GM03348 (cell line): ENCODE measurements around the gene TASOR2.

Source experiments
- DNase-seq: peaks from one replicate; pipeline ENCODE4 v3.0.0; 2012; ENCODE audit warnings: low spot score

Gene TASOR2

DNA sequence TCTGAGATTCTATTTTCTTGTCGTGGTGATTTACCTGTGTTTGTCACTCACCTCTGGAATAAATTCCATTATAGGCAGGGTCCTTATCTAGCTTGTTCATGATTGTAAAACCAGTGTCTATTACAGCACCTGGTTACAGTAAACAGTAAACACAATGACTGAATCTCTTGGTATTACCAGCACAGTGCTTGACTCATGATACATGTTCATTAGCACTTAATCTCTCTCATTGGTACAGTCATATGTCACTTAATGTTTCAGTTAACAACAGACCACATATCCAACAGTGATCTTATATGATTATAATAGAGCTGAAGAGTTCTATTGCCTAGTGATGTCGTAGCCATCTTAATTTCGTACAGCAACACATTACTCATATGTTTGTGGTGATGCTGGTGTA, 1.6 kb upstream of the TASOR2 start:
- no peak for DNase-seq

DNA sequence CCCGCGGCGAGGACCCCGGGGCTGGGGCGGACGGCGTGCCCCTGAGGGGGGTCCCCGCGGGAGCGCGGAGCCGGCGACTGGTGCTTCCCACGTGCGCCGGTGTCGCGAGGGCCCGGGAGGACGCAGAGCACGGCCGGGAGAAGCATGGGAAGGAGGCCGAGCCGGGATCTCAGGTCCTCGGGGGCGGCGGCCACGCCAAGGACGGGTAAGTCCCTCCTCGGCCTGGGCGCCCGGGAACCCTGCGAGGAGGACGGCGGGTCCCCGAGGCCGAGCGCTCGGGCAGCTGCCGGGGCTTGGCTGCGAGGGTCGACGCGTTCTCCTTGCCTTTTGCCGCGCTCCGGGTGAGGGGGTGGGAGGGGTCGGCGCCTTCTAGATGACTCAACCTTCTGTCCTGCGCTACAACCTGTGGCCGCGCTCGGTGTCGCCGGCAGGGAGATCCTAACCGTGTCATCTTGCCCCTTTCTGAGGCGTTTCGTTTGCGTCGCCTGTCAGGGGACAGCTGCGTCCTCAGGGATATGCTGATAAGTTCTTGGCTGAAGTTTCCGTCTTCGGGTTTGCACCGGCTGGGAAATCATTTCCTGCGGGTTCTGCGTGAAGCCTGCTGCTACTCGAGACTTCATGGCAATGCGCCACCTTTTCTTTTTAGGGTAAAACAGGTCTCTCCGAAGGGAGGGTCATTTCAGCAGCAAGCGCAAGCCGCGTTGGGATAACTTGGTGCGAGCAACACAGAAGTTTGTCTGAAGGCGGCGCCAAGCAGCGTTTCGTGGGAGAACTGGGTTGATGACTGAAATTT, 529 bp downstream of the TASOR2 start:
- DNase-seq, result peak; percentile 69

DNA sequence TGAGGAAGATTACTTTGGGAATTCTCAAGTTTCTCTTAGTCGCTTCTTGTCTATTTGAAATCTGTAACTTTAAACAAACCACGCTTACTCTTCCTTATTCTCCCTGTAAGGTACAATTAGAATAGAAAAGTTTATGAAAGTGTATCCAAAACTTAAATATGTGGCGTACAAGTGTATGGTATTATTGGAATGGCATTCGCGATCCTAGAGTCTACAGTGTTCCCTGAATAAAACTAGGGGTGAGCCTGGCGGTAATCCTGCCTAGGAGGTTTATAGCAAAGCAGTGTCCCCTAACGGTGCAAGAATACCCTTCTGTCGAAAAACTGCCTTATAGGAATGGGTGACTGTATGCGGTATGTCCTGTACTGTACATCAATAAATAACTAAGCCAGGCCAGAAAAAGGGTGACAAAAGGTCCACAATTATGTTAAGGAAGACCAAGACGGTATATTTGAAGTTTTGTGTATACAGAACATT, 1.2 kb downstream of the TASOR2 start:
- DNase-seq, result peak; percentile 27

DNA sequence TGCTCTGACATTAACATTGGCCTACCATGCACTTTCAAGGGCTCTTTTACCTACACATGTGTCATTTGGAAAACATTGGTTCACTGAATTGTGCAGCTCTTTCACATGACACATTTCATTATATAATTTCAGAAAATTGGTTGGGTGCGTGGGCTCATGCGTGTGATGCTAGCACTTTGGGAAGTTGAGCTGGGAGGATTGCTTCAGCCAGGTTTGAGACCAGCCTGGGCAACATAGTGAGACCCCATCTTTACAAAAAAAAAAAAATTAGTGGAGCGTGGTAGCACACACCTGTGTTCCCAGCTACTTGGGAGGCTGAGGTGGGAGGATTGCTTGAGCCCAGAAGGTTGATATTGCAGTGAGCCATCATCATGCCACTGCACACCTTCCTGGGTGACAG, 3.9 kb downstream of the TASOR2 start:
- no peak for DNase-seq

DNA sequence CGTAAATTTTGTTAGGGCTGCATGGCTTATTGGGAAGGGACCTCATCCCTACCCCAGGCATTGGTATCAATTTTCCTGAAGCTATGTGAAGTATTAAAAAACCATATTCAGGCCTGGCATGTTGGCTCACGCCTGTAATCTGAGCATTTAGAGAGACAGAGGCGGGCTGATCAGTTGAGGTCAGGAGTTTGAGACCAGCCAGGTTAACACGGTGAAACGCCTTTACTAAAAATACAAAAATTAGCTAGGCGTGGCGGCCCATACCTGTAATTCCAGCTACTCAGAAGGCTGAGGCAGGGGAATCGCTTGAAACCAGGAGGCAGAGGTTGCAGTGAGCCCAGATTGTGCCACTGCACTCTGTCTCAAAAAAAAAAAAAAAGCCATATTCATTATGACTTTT, 7.1 kb downstream of the TASOR2 start:
- no peak for DNase-seq

DNA sequence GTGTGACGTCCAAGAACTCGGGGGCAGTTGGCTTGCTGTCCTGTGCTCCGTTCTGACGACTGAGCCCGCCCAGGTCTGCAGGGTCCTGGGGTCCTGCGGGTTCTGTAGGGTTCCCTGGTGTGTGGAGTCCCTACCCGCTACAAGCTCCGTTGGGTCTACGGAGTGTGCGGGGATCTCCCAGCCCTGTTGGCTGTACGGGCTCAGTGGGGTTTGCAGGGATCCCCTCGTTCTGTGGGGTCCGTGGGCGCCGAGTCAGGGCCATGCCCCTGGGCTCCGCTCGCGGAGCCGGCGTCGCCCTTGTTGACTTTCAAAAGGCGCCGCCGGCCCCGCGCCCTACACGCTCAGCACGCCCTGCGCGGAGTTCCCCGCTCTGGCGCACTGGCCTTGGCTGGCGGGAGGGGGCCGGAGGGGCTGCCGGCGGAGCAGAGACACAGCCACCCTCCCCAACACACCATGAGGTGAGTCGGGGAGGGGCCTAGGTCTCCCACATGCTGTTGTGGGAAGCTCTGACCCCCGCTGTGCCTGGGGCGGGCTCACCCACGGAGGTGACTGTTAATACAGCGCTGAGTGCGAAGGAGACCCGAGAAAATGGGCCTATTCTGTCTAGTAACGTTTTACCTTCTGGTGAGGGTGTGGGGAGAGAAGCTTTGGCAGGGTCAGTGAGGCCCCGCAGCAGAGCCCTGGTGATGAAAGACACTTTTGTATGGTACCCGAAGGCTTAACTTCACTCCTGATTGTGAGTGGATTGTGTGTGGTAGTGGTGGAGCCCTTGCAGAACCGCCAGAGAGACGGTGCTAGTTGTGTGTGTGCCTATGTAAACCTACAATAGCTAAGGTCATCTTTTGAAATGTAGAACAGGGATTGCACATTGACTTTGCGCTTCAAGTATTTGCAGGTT, 8.1 kb downstream of the TASOR2 start:
- DNase-seq, result peak; percentile 30

DNA sequence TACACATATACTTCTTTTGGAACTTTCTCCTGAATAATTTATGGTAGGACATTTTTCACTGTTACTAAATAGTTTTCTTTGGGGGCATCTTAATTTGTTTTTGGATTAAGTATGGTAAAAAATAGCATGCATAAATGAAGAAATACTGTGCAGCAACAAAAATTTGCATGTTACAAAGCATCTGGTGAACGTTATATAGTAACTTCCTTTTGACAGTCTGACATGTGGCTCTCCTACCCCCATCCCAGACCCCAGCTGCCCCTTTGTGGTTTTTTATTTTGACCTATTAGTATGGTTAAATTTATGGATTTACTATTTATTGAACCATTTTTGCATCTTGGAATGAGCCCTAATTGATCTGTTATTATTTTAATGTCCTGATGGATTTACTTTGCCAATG, 9.9 kb downstream of the TASOR2 start:
- no peak for DNase-seq

DNA sequence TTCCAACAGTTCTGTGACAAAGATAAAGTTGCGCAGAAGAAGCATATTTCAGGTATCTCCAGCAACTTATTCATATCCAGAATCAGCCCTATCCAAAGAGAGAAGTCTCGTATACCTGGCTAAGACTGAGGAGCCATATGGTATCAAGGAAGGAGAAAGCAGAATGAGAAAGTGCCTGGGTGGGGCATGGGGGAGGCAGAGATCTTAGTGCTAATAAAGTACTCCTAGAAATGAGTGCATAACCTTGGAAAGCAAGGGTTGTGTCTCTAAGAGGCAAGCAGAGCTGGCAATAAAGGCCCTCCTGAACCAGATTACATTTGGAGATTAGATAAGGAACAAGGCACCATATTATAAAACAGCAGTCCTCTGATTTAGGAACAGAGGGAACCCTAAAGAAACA, 12.7 kb downstream of the TASOR2 start:
- no peak for DNase-seq

DNA sequence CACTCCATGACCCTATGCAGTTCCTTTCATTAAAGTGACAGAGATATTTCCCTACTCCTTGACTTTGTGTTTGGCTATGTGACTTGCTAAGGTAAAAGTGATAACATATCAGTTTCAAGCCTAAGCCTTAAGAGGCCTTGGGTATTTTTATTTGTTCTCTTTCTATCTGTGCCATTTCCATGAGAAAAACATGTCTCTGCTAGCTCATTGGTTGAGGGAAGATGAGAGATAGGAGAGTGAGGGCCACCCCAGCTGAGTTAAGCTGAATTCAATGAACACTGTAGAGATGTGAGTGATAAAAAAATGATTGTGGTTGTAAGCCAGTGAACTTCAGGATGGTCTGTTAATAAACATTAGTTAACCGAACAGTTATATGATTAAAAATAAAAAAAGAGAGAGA, 13.4 kb downstream of the TASOR2 start:
- no peak for DNase-seq

DNA sequence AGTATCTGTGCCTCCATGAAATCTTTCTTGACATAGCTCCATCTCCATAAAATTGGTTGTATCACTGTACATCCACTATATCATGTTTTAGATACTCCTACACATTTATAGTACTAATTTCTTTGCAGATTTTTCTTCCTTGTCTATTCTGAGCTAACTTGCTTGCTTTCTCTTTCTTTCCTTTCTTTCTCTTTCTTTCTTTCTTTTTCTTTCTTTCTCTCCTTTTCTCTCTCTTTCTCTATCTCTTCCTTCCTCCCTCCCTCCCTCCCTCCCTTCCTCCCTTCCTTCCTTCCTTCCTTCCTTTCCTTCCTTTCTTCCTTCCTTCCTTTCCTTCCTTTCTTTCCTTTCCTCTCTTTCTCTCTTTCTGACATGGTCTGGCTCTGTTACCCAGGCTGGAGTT, 23.7 kb downstream of the TASOR2 start:
- no peak for DNase-seq

DNA sequence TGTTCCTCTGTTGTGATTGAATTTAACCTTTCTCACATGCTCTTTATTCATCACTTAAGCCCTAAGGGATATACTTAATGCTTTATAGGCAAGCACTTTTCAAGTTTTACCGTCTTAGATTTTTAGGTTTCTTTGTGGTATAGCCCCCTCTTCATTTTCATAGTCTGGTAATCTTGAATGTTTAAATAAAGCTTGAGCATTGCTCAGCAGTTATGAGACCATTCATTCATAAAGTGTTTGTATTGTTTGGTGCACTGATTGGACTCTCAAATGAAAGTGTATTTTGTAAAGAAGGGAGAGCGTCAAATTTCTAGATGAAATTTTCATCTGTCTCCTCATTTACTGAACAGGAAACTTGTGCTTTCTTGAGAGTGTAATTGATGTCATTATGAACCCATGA, 25.2 kb downstream of the TASOR2 start:
- no peak for DNase-seq

DNA sequence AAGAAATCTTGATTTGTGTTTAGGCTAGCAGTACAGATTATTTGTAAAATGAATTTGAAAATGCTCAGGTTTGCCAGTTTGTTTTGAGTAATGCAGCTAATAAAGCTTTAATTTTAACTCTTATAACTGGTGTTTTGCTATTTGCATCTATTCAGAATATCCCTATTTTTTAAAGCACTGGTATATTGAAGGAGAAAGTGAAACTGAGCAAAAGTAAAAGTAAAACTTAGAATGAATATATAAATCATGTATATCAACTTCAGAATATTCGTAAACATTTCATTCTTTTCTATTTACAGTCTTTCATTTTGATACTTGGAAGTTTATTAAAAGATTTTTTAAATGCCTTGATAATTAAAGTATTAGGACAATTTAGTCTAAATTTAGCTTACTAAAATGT, 26.2 kb downstream of the TASOR2 start:
- no peak for DNase-seq

DNA sequence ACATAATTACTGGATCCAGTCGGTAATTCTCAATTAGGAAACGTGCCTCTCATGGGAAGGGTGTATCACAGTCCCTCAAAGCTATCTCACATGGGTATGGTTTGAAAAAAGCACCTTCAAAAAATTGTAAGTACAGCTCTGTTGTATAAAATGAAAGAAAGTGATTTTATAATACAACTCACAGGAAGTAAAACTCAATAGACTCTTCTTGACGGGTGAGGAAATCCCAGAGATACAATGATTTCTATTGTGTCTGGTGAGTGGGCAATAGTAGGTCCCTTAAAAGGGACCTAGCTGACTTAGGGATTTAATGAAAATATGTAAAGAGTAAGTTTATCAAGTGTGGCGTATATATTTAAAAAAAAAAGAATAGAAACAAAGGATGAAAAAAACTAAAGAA, 27.0 kb downstream of the TASOR2 start:
- no peak for DNase-seq

DNA sequence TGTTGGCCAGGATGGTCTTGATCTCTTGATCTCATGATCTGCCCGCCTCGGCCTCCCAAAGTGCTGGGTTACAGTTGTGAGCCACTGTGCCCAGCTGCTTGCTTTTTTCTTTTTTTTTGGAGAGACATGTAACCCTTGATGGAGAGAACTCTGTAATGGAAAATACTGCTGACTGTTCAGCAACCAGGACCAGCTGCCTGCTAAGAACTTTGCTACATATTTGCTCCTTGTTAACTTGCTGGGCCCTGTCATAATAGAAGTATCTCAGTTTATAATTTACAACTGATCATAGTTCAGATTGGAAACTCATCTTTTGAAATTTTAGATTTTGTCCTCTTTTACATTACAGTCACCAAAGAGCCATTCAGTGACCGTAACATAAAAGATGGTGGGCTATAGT, 34.9 kb downstream of the TASOR2 start:
- DNase-seq, result no peak

DNA sequence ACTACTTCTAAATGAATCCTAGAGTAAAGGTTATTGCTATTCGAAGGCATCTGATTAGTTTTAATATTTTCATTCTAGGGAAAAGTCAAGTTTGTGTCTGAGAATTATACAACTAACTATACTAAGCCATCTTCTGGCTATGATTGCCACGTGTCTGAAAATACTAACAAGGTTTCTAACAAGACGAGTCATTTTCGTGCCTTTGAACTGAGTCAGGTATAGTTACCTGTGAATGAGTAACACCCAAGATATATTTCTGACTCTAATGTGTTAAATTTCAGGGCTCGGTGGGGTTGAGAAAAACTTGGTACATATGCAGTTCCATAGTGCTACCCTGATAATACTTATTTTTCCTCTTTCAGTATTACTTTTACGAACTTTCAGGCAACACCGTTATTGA, 35.5 kb downstream of the TASOR2 start:
- DNase-seq, result no peak

DNA sequence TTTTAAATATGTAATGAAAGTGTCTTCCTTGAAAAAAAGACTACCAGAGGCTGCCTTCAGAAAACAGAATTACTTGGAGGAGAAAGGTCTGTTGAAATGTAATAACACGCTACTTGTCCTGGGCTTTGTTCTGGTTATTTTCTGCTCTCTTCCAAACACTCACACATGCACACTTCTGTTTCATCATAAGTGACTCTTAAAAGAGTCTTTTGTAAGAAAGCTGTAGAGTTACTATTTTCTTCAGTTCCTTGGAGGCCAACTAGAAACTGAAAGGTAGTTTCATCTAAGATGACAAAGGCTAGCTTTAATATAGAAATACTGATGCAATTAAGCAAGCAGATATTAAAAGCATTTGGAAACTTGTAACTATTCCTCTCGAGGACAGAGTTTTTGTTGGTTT, 39.1 kb downstream of the TASOR2 start:
- DNase-seq, result no peak

DNA sequence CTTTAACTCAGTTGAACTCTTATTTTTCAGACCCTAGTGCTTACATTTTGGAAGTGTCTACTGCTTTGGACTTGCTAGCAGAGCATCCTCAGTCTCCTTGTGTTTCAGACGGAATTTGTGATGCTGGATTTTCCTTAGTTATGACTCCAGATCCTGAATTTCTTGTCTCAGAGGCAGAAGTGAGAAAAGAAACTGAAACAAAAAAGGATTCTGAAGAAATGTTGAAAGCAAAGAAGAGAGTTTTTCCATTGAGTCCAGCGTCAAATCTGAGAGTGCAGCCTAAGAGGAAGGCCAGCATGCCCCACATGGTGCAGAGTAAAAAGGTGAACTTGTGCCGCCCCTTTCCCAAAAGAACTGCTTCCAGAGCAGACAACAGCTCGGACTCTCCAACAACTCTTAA, 46.1 kb downstream of the TASOR2 start:
- no peak for DNase-seq

DNA sequence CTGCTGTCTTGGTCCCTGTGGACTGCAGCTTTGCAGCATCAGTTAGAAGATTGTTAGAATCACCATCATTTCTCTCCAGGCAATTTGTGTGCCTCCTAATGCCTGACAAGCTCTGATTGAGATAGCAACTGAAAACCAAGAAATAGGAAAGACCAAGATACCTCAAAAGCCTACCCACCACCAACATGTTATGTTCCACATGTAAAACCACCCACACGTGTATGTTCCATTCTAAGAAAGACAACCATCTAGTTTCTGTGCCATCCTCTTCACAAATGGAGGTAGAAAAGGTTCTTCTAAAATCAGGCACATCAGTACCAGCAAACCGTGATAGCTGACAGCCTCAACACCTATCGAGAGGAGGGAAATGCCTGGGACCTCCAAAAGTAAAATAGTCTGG, 46.9 kb downstream of the TASOR2 start:
- no peak for DNase-seq

DNA sequence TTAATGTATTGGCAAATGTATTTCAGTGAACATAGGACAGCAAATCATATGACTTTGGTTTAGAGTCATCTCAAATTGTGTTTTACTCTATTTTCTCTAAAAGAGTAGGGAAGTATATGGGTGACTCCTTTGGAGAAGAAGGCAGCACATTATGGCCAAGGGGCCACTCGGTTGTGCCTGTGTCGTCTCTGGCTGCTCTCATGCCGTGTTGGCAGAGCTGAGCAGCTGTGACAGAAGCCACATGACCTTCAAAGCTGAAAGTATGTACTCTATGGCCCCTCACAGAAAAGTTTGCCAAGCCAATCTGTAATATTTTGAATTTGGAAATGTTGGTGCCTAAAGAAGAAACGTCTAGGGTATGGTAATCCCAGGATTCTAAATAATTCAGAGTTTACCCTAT, 47.5 kb downstream of the TASOR2 start:
- no peak for DNase-seq
